H1 (cell line): Measurements from ENCODE around the gene TBX15. TPM values are rescaled to one million over a fixed set of nuclear protein-coding genes. Genes with fewer than 3 reads are reported as not detected.

Experiments used
- CTCF ChIA-PET: fragments of 300-600 bp; sonication (Branson Sonifier 250); formaldehyde crosslinking; loops from one replicate; lab custom pipeline; 2021; ENCODE audit not compliant: partially characterized antibody; lab: Charles Lee
- POLR2A ChIA-PET: fragments of 300-600 bp; sonication (Branson Sonifier 250); formaldehyde crosslinking; loops from one replicate; lab custom pipeline; 2021; ENCODE audit warnings: inconsistent platforms; ENCODE audit not compliant: partially characterized antibody; lab: Charles Lee
- DNase-seq, 2 experiments: peaks; one replicate each; pipeline versions ENCODE4 v3.0.0 to v3.0.0-alpha.2; 2010 to 2022; ENCODE audit warnings: low spot score in 2 of 2, low read depth in 1 of 2, mixed read lengths in 1 of 2
- FAIRE-seq: peaks from 2 replicates; lab custom pipeline; 2011; peaks lifted over from hg19 to GRCh38; lab: Jason Lieb, UNC
- H2AFZ ChIP-seq: 2 replicates; pipeline ENCODE4 v1.8.1; 2012; ENCODE audit warnings: low read length, inconsistent platforms
- H2AK5ac ChIP-seq: 2 replicates; pipeline ENCODE4 v1.6.1; 2013; ENCODE audit warnings: low read depth, low read length
- H2BK120ac ChIP-seq: replicated peaks from 2 replicates; pipeline ENCODE3; 2013; ENCODE audit warnings: low read depth, low read length, inconsistent platforms
- H2BK12ac ChIP-seq: 2 replicates; pipeline ENCODE4 v1.6.1; 2013; ENCODE audit warnings: low read depth, low read length
- H2BK15ac ChIP-seq: 2 replicates; pipeline ENCODE4 v1.6.1; 2013; ENCODE audit warnings: low read length
- H2BK20ac ChIP-seq: 2 replicates; pipeline ENCODE4 v1.6.1; 2013; ENCODE audit warnings: low read length
- H2BK5ac ChIP-seq: 2 replicates; pipeline ENCODE4 v1.6.1; 2013; ENCODE audit warnings: low read depth, low read length
- H3K14ac ChIP-seq: 2 replicates; pipeline ENCODE4 v1.6.1; 2013; ENCODE audit warnings: inconsistent platforms; ENCODE audit not compliant: insufficient read length
- H3K18ac ChIP-seq: 2 replicates; pipeline ENCODE4 v1.6.1; 2013; ENCODE audit warnings: low read length; ENCODE audit errors: extremely low read depth
- H3K23ac ChIP-seq: 2 replicates; pipeline ENCODE4 v1.6.1; 2013; ENCODE audit warnings: inconsistent platforms; ENCODE audit not compliant: insufficient read length
- H3K23me2 ChIP-seq: 2 replicates; pipeline ENCODE4 v1.6.1; 2013; ENCODE audit warnings: low read depth, low read length
- H3K27ac ChIP-seq: 2 replicates; pipeline ENCODE4 v1.6.1; 2011; ENCODE audit warnings: low read depth, low read length, inconsistent platforms
- H3K27me3 ChIP-seq, 4 experiments: replicated peaks in 1 of 4; 1 replicate in 1 of 4; 2 replicates in 3 of 4; pipeline versions ENCODE4 v1.6.1 to v1.8.1; 2011 to 2013; ENCODE audit warnings: low read length in 3 of 4, mild to moderate bottlenecking in 3 of 4, inconsistent platforms in 2 of 4, mixed read lengths in 2 of 4, moderate library complexity in 1 of 4; ENCODE audit not compliant: control insufficient read depth in 3 of 4, insufficient read depth in 3 of 4; ENCODE audit errors: extremely low read depth in 1 of 4
- H3K36me3 ChIP-seq, 4 experiments: 2 replicates each; pipeline versions ENCODE4 v1.6.1 to v1.8.1; 2011 to 2013; ENCODE audit warnings: mild to moderate bottlenecking in 4 of 4, low read length in 3 of 4, moderate library complexity in 2 of 4, control low read depth in 1 of 4, inconsistent platforms in 1 of 4; ENCODE audit not compliant: insufficient read depth in 4 of 4, control insufficient read depth in 2 of 4
- H3K4ac ChIP-seq: replicated peaks from 2 replicates; pipeline ENCODE3; 2013; ENCODE audit warnings: low read length, low read depth, mixed read lengths, inconsistent platforms; ENCODE audit not compliant: insufficient read length
- H3K4me1 ChIP-seq, 4 experiments: replicated peaks in 1 of 4; 1 replicate in 1 of 4; 2 replicates in 3 of 4; pipeline versions ENCODE4 v1.6.1 to v1.8.1; 2011 to 2013; ENCODE audit warnings: low read length in 3 of 4, inconsistent platforms in 2 of 4, mixed read lengths in 1 of 4; ENCODE audit not compliant: insufficient read depth in 4 of 4, control insufficient read depth in 3 of 4
- H3K4me2 ChIP-seq, 2 experiments: 2 replicates each; pipeline versions ENCODE4 v1.6.1 to v1.8.1; 2011 to 2013; ENCODE audit warnings: low read depth in 2 of 2, low read length in 2 of 2, control low read depth in 1 of 2, inconsistent platforms in 1 of 2, mild to moderate bottlenecking in 1 of 2; ENCODE audit not compliant: insufficient read depth in 1 of 2
- H3K4me3 ChIP-seq, 4 experiments: fragments of 200-600, 300-600 bp in 1 of 4; sonication (generic), shearing (Covaris generic), sonication (Bioruptor Twin) in 1 of 4; 2 replicates each; pipeline versions ENCODE4 v1.5.1 to v1.8.1; 2011 to 2016; ENCODE audit warnings: low read length in 4 of 4, low read depth in 3 of 4, control low read depth in 2 of 4, inconsistent platforms in 2 of 4, mild to moderate bottlenecking in 2 of 4, mixed read lengths in 1 of 4, moderate library complexity in 1 of 4; ENCODE audit not compliant: insufficient read depth in 2 of 4; ENCODE audit errors: extremely low read depth in 1 of 4
- H3K56ac ChIP-seq: replicated peaks from 2 replicates; pipeline ENCODE3; 2013; ENCODE audit warnings: low read depth, mild to moderate bottlenecking, mixed read lengths, low read length, inconsistent platforms; ENCODE audit not compliant: insufficient read length
- H3K79me1 ChIP-seq: 2 replicates; pipeline ENCODE4 v1.6.1; 2013; ENCODE audit warnings: low read depth, low read length, control low read depth
- H3K79me2 ChIP-seq, 2 experiments: 2 replicates each; pipeline versions ENCODE4 v1.6.1 to v1.8.1; 2012 to 2013; ENCODE audit warnings: low read length in 2 of 2, mild to moderate bottlenecking in 2 of 2, inconsistent platforms in 1 of 2; ENCODE audit not compliant: insufficient read depth in 2 of 2, control insufficient read depth in 1 of 2
- H3K9ac ChIP-seq, 4 experiments: replicated peaks in 1 of 4; 1 replicate in 1 of 4; 2 replicates in 3 of 4; pipeline versions ENCODE4 v1.6.1 to v1.8.1; 2011 to 2013; ENCODE audit warnings: low read depth in 3 of 4, low read length in 3 of 4, control low read depth in 2 of 4, mild to moderate bottlenecking in 2 of 4, moderate library complexity in 2 of 4, inconsistent platforms in 1 of 4; ENCODE audit errors: extremely low read depth in 1 of 4
- H3K9me3 ChIP-seq, 2 experiments: 2 replicates each; pipeline versions ENCODE4 v1.6.1 to v1.8.1; 2012 to 2013; ENCODE audit warnings: mild to moderate bottlenecking in 2 of 2, moderate library complexity in 2 of 2, control low read depth in 1 of 2, inconsistent platforms in 1 of 2, low read depth in 1 of 2, low read length in 1 of 2, mixed read lengths in 1 of 2; ENCODE audit not compliant: insufficient read depth in 2 of 2
- H4K20me1 ChIP-seq, 2 experiments: replicated peaks in 1 of 2; 2 replicates each; pipeline versions ENCODE3 to v1.8.1; 2011 to 2013; ENCODE audit warnings: inconsistent platforms in 2 of 2, low read length in 2 of 2, mild to moderate bottlenecking in 1 of 2; ENCODE audit not compliant: insufficient read depth in 2 of 2, control insufficient read depth in 1 of 2
- H4K5ac ChIP-seq: 2 replicates; pipeline ENCODE4 v1.6.1; 2013; ENCODE audit warnings: low read length, low read depth, mixed read lengths, inconsistent platforms; ENCODE audit not compliant: insufficient read length
- H4K8ac ChIP-seq: 2 replicates; pipeline ENCODE4 v1.8.0; 2013; ENCODE audit warnings: mild to moderate bottlenecking, moderate library complexity, low read length, inconsistent platforms; ENCODE audit not compliant: insufficient read depth; ENCODE audit errors: extremely low read depth
- H4K91ac ChIP-seq: replicated peaks from 2 replicates; pipeline ENCODE3; 2013; ENCODE audit warnings: low read length, mixed read lengths, inconsistent platforms; ENCODE audit not compliant: insufficient read length
- ASH2L ChIP-seq: fragments of 200-600, 300-600 bp; sonication (generic); IDR thresholded peaks from one replicate; pipeline ENCODE4 v1.7.1; 2017; ENCODE audit warnings: low read length
- EZH2 ChIP-seq: fragments of 200-600 bp; sonication (generic); IDR thresholded peaks from 2 replicates; pipeline ENCODE4 v1.7.1; 2012; ENCODE audit warnings: low read depth, mild to moderate bottlenecking, moderate library complexity, low read length, inconsistent platforms; ENCODE audit not compliant: severe bottlenecking
- JUN ChIP-seq: IDR thresholded peaks from 2 replicates; pipeline ENCODE4 v1.6.1; 2011; ENCODE audit warnings: low read depth, mild to moderate bottlenecking, improper control_type of control experiment, low read length
- KDM4A ChIP-seq: IDR thresholded peaks from one replicate; pipeline ENCODE4 v1.7.1; 2012; ENCODE audit warnings: low read depth, mild to moderate bottlenecking, moderate library complexity, low read length, inconsistent platforms; ENCODE audit not compliant: severe bottlenecking
- RNF2 ChIP-seq: fragments of 200-900, 300-1000 bp; sonication (generic); IDR thresholded peaks from 2 replicates; pipeline ENCODE4 v1.7.1; 2016; ENCODE audit warnings: borderline replicate concordance, low read depth, mild to moderate bottlenecking, antibody characterized with exemption, low read length; ENCODE audit not compliant: poor library complexity, severe bottlenecking; ENCODE audit errors: missing control alignments
- SUZ12 ChIP-seq: fragments of 200-600 bp; sonication (generic); IDR thresholded peaks from 2 replicates; pipeline ENCODE4 v1.6.1; 2012; ENCODE audit warnings: mild to moderate bottlenecking, inconsistent platforms, low read length, moderate library complexity, mixed read lengths
- WGBS, 2 experiments: shearing (Covaris generic) in 1 of 2; methylation state at CpG; one replicate each; pipeline versions ENCODE4 v1.1.6 to v1.1.7; 2013 to 2015; ENCODE audit warnings: low lambda C conversion rate in 2 of 2, mixed read lengths in 2 of 2, inconsistent platforms in 1 of 2, low coverage in 1 of 2, missing lambda C conversion rate in 1 of 2; ENCODE audit not compliant: insufficient replicate concordance in 2 of 2, insufficient coverage in 1 of 2, insufficient read length in 1 of 2; ENCODE audit errors: extremely low coverage in 1 of 2, missing lambda C conversion rate in 1 of 2; 5-methylcytosine and 5-hydroxymethylcytosine counted together
- polyA plus RNA-seq, 7 experiments: library from polyadenylated mRNA; depleted of rRNA in 3 of 7; stranded (reverse) in 5 of 7; unstranded in 2 of 7; fragments of >200 nt in 5 of 7; fragments of 200-250 nt in 2 of 7; gene quantifications; 1 replicate in 5 of 7; 2 replicates in 1 of 7; 4 replicates in 1 of 7; pipeline versions ENCODE4 v1.2.1 to v1.2.3, GENCODE V29; 2011 to 2013; ENCODE audit warnings: missing spikeins in 2 of 7, mixed read lengths in 2 of 7
- total RNA-seq: library from RNA; stranded (reverse); fragmentation: NEBNext Ultra II Directional; extraction: Animal tissue kit (Norgen Biotek cat#: 25700); gene quantifications from 2 replicates; pipeline ENCODE4 v1.2.1, GENCODE V29; 2021

TBX15 gene
- total and polyA plus RNA-seq, 2 of the 8 experiments (the other 6 are each of a cell fraction or from before 2014, with no cell fraction given): 0.14 to 0.24 TPM

- Histone ChIP-seq H3K23ac (no peak overlapping the region), H2BK120ac (no peak overlapping the region), H4K91ac (no peak overlapping the region), H3K4me1 (peaks cover 13 to 55% (median 28%) of the 10 kb centered on the region in 4 experiments), H2BK20ac (peak overlapping the region; percentile 72; the same call in 1 of the 2 replicates), H3K4ac (no peak overlapping the region), H3K4me2 (peak overlapping the region; percentile 62 to 83), H2BK5ac (no peak overlapping the region; the same call in 1 of the 2 replicates), H2AK5ac (no peak overlapping the region), H3K9me3 (no peaks in the 10 kb centered on the region; a peak in 1 of 4 replicates), H3K27me3 (peaks cover 84 to 100% (median 100%) of the 10 kb centered on the region in 4 experiments), H2AFZ (peak overlapping the region; percentile 36; the same call in 1 of the 2 replicates), H3K23me2 (peaks cover 5% of the 10 kb centered on the region; the same call in 1 of the 2 replicates), H3K18ac (peak overlapping the region; percentile 60), H4K20me1 (peaks cover 6 to 14% of the 10 kb centered on the region in 2 experiments), H2BK12ac (0 out of 2 replicates have a peak overlapping the region, but pooled peaks have one; percentile 95), H4K5ac (no peak overlapping the region), H3K4me3 (peak overlapping the region; percentile 2 to 60 (median 36); a peak in 6 of 8 replicates), H3K79me1 (no peaks in the 10 kb centered on the region), H4K8ac (no peak overlapping the region), H3K36me3 (peaks cover 0 to 2% (median 0%) of the 10 kb centered on the region in 4 experiments; a peak in 1 of 8 replicates), H3K27ac (no peak overlapping the region), H3K9ac (no peak overlapping the region), H3K14ac (no peak overlapping the region), H2BK15ac (no peak overlapping the region), H3K79me2 (no peaks in the 10 kb centered on the region), H3K56ac (no peak overlapping the region)
- DNase-seq (peak in 1 of 2 experiments; percentile 67), FAIRE-seq (no peak)
- WGBS, 2 experiments: 3% methylated on average over 37 of the region's 44 CpGs; no CpG with 5 or more reads in 1 of the 2 experiments
- CTCF ChIA-PET: interaction anchor here (0.6 to 3.0 kb wide), 9 partner anchors 11 to 766 kb away, joined by 3 to 13 read pairs (median 4); no protein-coding TSS in a partner anchor
- TF ChIP-seq EZH2: peak; percentile 88
- peak; percentile 96 for TF ChIP-seq SUZ12
- TF ChIP-seq ASH2L: peak; percentile 30
- peak; percentile 28 for TF ChIP-seq KDM4A
- TF ChIP-seq JUN: no peak
- peak; percentile 77 for TF ChIP-seq RNF2
- POLR2A ChIA-PET: interaction anchor here (0.8 to 2.7 kb wide), 6 partner anchors 9 to 287 kb away, joined by 3 to 7 read pairs (median 3); no protein-coding TSS in a partner anchor
Observed at GRCh38 chr1:118989006-118989815, 1.1 kb upstream of the TBX15 start.
